SIG-M5 treated with dmso at 0.1 percent for 504 hours (cell line): ENCODE data around the gene BAIAP2.
"Not testable (repeated sequence)": the region's sequence is repeated elsewhere in the genome, so short reads cannot be mapped to it uniquely, and the experiment has no call there.

Source experiments
- DNase-seq: peaks from one replicate; lab custom pipeline; 2025; ENCODE audit not compliant: unreplicated experiment; lab: John Stamatoyannopoulos, UW

Gene BAIAP2

GRCh38 chr17:81135505-81136278, 100.7 kb downstream of the BAIAP2 start:
- DNase-seq, result no peak

GRCh38 chr17:81136366-81136765, 101.4 kb downstream of the BAIAP2 start:
- DNase-seq, result no peak

GRCh38 chr17:81137248-81137647, 102.3 kb downstream of the BAIAP2 start:
- no peak for DNase-seq

GRCh38 chr17:81138083-81138482, 103.1 kb downstream of the BAIAP2 start:
- no peak for DNase-seq

- DNase-seq, result no peak
Measured at GRCh38 chr17:81138500-81138899, 103.5 kb downstream of the BAIAP2 start.

GRCh38 chr17:81139428-81139827, 104.5 kb downstream of the BAIAP2 start:
- no peak for DNase-seq

- no peak for DNase-seq
Measured at GRCh38 chr17:81140018-81140417, 105.1 kb downstream of the BAIAP2 start.

- no peak for DNase-seq
Measured at GRCh38 chr17:81140695-81141094, 105.7 kb downstream of the BAIAP2 start.

- DNase-seq, result peak; percentile 49
Measured at GRCh38 chr17:81142301-81143199, 107.6 kb downstream of the BAIAP2 start.

GRCh38 chr17:81143200-81143527, 108.2 kb downstream of the BAIAP2 start:
- no peak for DNase-seq

- no peak for DNase-seq
Measured at GRCh38 chr17:81143717-81144422, 108.9 kb downstream of the BAIAP2 start.

GRCh38 chr17:81144423-81144781, 109.5 kb downstream of the BAIAP2 start:
- DNase-seq, result no peak

- not testable (repeated sequence) for DNase-seq
Measured at GRCh38 chr17:81146208-81146607, 111.3 kb downstream of the BAIAP2 start.

- no peak for DNase-seq
Measured at GRCh38 chr17:81147701-81148100, 112.8 kb downstream of the BAIAP2 start.

- no peak for DNase-seq
Measured at GRCh38 chr17:81148571-81148970, 113.6 kb downstream of the BAIAP2 start.

- DNase-seq, result no peak
Measured at GRCh38 chr17:81148986-81149533, 114.1 kb downstream of the BAIAP2 start.

- peak; percentile 23 for DNase-seq
Measured at GRCh38 chr17:81150377-81151077, 115.6 kb downstream of the BAIAP2 start.

GRCh38 chr17:81151278-81151677, 116.3 kb downstream of the BAIAP2 start:
- DNase-seq, result no peak

- no peak for DNase-seq
Measured at GRCh38 chr17:81152288-81152828, 117.4 kb downstream of the BAIAP2 start.

GRCh38 chr17:81153340-81153803, 118.4 kb downstream of the BAIAP2 start:
- no peak for DNase-seq
